NCI-H2227 (cell line): ENCODE data around the gene MARS1.

ENCODE experiments used
- DNase-seq: peaks from one replicate; lab custom pipeline; 2025; ENCODE audit not compliant: unreplicated experiment; lab: John Stamatoyannopoulos, UW

Gene MARS1

DNA sequence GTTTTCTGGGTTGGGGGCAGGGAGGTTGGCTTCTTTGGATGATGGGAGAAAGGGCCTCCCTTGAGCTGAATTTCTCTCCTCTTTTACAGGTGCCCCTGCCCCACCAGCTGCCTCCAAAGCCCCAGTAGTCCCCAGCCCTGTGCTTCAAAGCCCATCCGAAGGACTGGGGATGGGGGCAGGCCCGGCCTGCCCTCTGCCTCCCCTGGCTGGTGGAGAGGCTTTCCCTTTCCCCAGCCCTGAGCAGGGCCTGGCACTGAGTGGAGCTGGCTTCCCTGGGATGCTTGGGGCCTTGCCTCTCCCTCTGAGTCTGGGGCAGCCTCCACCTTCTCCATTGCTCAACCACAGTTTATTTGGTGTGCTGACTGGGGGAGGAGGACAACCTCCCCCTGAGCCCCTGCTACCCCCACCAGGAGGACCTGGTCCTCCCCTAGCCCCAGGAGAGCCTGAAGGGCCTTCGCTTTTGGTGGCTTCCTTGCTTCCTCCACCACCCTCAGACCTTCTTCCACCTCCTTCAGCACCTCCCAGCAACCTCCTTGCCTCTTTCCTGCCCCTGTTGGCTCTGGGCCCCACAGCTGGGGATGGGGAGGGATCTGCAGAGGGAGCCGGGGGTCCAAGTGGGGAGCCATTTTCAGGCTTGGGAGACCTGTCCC lies 38.7 kb downstream of the MARS1 start:
- no peak for DNase-seq

DNA sequence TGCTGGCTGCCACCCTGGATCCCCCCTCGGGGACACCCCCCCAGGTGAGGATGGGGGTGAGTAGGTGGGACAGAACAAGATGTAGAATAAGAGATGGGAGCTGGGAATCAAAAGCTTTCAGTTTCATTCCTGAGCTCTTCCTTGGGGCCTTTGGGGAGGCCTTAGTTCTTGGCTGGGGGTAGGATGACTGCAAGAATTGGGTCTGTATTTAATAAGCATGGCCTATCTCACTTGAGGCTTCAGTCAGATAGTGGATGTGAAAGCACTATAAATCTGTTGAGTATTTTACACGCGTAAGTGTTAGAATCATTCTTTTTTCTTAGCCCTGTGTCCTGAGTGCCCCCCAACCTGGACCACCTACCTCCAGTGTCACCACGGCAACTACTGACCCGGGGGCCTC lies 39.3 kb downstream of the MARS1 start:
- no peak for DNase-seq

DNA sequence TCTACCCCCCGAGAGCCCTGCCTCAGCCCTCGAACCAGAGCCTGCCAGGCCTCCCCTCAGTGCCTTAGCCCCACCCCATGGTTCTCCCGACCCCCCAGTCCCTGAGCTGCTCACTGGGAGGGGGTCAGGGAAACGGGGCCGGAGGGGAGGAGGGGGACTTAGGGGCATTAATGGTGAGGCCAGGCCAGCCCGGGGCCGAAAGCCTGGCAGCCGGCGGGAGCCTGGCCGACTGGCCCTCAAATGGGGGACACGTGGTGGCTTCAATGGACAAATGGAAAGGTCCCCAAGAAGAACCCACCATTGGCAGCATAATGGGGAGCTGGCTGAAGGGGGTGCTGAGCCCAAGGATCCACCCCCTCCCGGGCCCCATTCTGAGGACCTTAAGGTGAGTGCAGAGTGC lies 40.3 kb downstream of the MARS1 start:
- no peak for DNase-seq

DNA sequence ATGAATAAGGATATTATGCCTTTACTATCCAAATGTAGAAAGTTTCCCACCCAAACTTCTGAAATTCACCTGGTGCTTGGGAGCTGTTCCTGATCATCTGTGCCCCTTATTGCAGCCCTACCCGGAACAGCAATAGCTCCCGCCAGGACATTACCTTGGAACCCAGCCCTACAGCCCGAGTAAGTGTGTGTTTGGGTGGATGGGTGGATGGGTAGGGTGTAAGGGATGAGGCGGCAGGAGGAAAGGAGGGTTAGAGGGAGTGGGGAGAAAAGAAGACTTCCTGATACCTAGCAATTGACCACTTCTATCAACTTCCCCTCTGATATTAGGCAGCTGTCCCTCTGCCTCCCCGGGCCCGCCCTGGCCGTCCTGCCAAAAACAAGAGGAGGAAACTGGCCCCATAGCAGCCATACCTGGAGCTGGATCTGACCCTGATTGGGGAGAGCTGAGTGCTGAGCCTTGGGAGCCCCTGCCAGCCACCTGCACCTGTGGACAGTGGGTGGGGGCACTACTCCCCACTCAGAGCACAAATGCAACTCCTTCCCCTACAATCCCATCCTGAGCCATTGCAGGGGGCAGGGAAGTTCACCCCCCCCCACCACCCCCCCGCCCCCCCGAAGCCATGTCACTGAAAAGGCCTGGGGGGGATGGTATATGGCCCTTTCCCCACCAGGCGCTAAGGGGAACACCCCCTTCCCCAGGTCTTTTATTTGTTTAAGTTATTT lies 41.1 kb downstream of the MARS1 start:
- no peak for DNase-seq

- no peak for DNase-seq
Observed at GRCh38 chr12:57529831-57530230, 42.0 kb downstream of the MARS1 start.

DNA sequence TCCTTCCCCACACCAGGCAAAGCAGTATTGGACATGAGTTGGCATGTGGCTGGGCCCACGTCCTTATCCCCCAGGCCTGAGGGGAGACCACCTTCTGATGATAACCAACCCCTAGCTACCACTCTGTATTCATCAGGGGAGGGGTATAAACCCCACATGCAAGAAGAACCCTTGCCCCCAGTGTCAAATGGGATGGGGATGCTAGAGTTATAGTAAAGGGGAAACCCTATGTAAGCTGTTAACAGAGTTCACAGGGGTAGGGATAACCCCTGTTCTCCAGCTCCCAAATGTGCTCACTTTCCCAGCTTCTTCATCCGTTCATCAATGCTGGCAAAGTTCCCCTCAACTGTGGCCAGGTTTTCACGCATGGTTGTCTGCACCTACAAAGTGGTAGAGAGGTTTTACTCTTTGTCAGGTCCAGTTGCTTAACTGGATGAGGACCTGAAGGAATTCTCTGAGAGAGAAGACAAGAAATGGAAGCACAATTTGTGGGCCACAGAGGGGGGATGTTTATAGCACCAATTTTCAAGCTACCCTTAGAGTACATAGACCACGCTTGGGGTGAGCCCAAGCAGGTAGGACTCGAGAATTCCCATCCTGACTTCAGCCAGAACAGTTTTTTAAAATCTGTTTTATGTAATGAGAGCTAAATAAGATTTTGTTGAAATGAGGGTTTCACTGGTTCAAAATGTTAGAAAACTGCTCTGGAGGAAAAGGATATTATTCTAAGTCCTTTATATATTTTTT lies 42.7 kb downstream of the MARS1 start:
- no peak for DNase-seq

GRCh38 chr12:57531836-57532235 lies 44.0 kb downstream of the MARS1 start:
- no peak for DNase-seq

DNA sequence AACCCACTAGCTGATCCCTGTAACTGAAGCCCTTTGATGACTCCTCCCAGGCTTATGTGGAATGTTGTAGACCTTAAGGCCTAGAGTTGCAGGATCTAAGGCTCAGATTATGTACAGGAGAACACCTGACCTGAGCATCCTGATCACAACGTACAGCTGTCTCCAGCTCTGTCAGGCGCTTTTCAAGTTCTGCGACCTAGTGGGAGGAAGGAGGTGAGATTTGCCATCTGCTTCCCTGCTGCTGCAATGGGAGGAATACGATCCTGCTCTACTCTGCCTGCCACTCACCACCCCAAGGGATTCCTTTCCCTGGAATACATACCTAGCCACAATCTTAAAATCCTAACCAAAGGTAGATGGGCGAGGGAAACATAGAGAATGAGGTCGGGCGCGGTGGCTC lies 45.2 kb downstream of the MARS1 start:
- DNase-seq = no peak

DNA sequence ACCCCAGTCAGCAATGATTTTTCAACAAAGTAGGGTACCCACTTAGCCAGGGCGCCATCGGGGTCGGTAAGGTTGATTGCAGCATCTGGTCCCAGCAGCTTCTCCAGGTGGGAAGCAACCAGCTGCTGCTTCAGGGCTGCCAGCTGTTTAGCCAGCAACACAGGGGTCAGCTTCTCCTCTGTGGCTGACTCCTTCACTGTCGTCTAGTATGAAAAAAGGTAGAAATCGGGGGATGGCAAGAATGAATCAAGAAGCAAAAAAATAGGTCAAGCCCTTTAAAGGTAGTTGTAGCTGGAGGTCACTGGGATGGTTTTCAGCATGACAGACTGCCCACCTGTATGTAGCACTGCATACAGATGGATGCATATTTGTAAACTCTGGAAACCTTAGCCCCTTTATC lies 46.4 kb downstream of the MARS1 start:
- DNase-seq = no peak

- DNase-seq = no peak
Observed at GRCh38 chr12:57534991-57535543, 47.2 kb downstream of the MARS1 start.

GRCh38 chr12:57535764-57536596 lies 48.1 kb downstream of the MARS1 start:
- DNase-seq = no peak

DNA sequence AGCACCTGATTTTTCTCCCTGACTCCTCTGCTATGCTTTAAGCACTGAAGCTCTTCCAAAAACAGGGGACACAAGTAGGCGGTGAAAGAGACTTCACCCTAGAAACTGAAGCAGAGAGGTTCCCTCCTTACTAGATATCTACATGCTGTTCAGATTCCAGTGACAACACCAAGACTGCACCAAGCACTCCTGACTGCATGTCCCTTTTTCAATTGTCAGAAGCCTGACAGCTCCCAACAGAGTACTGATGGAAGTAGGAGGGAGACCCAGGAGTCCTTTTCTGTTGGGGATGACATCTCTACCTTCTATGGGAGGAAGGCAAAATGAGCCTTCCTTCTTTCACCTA lies 48.7 kb downstream of the MARS1 start:
- no peak for DNase-seq

DNA sequence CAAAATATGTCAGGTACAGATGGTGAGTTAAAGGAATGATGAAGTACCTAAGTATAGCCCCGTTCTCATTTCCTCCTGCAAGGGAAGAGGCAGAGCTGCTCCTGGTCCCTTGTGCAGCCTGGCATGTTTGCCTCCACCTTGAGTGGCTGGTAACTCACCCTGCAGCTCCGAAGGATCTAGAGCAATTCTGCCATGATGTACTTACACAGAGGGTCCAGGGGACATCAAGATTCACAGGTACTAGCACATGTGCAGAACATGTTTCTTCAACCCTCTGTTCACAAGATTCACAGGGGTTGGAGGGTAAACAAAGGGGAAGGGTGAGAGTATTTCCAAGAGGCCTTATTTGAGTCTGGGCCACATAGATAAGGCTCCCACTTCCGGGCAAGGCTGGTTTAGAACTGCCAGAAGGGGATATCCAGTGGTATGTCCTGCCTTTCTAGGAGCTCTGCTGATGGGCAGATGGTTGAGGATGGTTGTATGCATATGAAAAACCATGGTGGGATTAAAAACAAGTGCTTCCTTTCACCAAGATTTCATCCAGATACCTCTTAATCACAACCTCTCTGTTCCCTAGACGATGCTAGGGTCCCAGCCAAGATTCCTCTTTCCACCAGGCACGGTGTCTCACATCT lies 51.4 kb downstream of the MARS1 start:
- DNase-seq = no peak

- DNase-seq = peak; percentile 28
Observed at GRCh38 chr12:57541001-57541400, 53.1 kb downstream of the MARS1 start.

DNA sequence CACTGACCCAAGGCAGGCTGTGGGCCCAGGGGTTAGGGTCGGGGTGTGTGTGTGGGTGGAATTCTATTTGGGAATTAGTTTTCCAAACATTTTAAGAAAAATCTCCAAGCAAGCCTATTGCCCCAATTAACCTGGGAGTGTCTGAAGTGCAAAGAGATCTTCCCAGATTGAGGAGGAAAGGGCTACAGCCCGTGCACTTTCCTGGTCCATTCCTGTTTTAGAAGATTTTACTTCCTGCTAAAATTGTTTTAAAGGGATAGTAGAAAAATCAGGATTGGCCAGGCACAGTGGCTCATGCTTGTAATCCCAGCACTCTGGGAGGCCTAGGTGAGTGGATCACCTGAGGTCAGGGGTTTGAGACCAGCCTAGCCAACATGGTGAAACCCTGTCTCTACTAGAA lies 53.8 kb downstream of the MARS1 start:
- DNase-seq = no peak

DNA sequence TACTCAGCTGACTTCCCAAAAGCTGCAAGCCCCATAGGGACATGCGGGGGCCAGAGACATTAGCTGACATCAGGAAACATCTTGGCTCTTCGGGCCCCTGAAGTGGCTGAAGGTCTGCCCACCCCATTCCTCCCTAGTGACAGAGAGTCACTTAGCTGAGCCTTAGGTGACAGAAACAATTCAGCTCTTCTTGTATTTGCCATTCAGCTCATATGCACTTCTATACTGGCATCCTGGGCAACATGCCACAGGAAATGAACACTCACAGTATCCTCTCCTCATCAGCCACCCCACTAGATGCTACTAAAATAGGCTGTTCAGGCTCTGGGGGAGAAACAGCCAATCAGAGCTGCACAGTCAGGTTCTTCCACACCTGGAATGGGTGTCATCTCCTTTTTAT lies 55.7 kb downstream of the MARS1 start:
- no peak for DNase-seq

- no peak for DNase-seq
Observed at GRCh38 chr12:57545809-57546437, 58.1 kb downstream of the MARS1 start.

GRCh38 chr12:57546438-57547287 lies 58.8 kb downstream of the MARS1 start, which contains the start of gene DCTN2:
Gene DCTN2 (minus strand): TSS chr12:57547192. CDS start chr12:57547063, 129 bp downstream.
- peak; percentile 94 for DNase-seq
